WTC11 (cell line): Measurements from ENCODE around the gene DHRSX. TPM values are rescaled to one million over a fixed set of nuclear protein-coding genes. Genes with fewer than 3 reads are reported as not detected.

Experiments
- ATAC-seq: fragments of 200-7000 bp; cut with Tn5 transposase; 2 replicates; pipeline ENCODE4 v1.10.0; 2021; ENCODE audit warnings: mild to moderate bottlenecking, moderate library complexity
- CTCF ChIA-PET: fragments of 300-600 bp; sonication (Branson Sonifier 250); formaldehyde crosslinking; loops from one replicate; lab custom pipeline; 2021; ENCODE audit warnings: antibody characterized with exemption; lab: Charles Lee
- POLR2A ChIA-PET: fragments of 350-600 bp; sonication (Branson Sonifier 250); formaldehyde crosslinking; loops from one replicate; lab custom pipeline; 2021; ENCODE audit warnings: antibody characterized with exemption; lab: Charles Lee
- DNase-seq: peaks from one replicate; pipeline ENCODE4 v3.0.0; 2021; ENCODE audit warnings: low spot score
- H3K27ac Mint-ChIP-seq: 2 replicates; pipeline ENCODE4 v1.8.0; 2021; ENCODE audit warnings: mixed read lengths
- H3K27me3 Mint-ChIP-seq: 2 replicates; pipeline ENCODE4 v1.8.0; 2021; ENCODE audit warnings: low read depth, mild to moderate bottlenecking, moderate library complexity, mixed read lengths
- H3K36me3 Mint-ChIP-seq: 2 replicates; pipeline ENCODE4 v1.8.0; 2021; ENCODE audit warnings: mixed read lengths
- H3K4me1 Mint-ChIP-seq: 2 replicates; pipeline ENCODE4 v1.8.0; 2022; ENCODE audit warnings: mixed read lengths
- H3K4me3 Mint-ChIP-seq: 2 replicates; pipeline ENCODE4 v1.8.0; 2021; ENCODE audit warnings: mild to moderate bottlenecking, moderate library complexity, mixed read lengths
- H3K9me3 Mint-ChIP-seq: 2 replicates; pipeline ENCODE4 v1.8.0; 2021; ENCODE audit warnings: mixed read lengths
- ELF4 ChIP-seq: sonication (generic); formaldehyde crosslinking; IDR thresholded peaks from 2 replicates; pipeline ENCODE4 v1.8.1; 2022; ENCODE audit warnings: low read depth, mild to moderate bottlenecking, moderate library complexity, missing genetic modification reagents
- EMX1 ChIP-seq: fragments of 250-450 bp; sonication (Bioruptor Pico); IDR thresholded peaks from 2 replicates; pipeline ENCODE4 v1.8.0; 2021; ENCODE audit warnings: mild to moderate bottlenecking
- GABPB1 ChIP-seq: sonication (generic); formaldehyde crosslinking; IDR thresholded peaks from 2 replicates; pipeline ENCODE4 v1.8.1; 2023; ENCODE audit warnings: mild to moderate bottlenecking, missing genetic modification reagents
- IRF2 ChIP-seq: sonication (generic); formaldehyde crosslinking; IDR thresholded peaks from 2 replicates; pipeline ENCODE4 v1.8.0; 2022; ENCODE audit warnings: low read depth, missing genetic modification reagents, borderline replicate concordance
- JUN ChIP-seq: sonication (generic); formaldehyde crosslinking; IDR thresholded peaks from 2 replicates; pipeline ENCODE4 v1.8.0; 2023; ENCODE audit warnings: mild to moderate bottlenecking, missing genetic modification reagents
- NFATC4 ChIP-seq: fragments of 250-450 bp; sonication (Bioruptor Pico); IDR thresholded peaks from 2 replicates; pipeline ENCODE4 v1.9.0; 2021; ENCODE audit warnings: mild to moderate bottlenecking
- NFYB ChIP-seq: sonication (generic); formaldehyde crosslinking; conservative IDR thresholded peaks from 2 replicates; pipeline ENCODE4 v1.8.0; 2022; ENCODE audit warnings: low read depth, missing genetic modification reagents
- NR2C2 ChIP-seq: sonication (generic); formaldehyde crosslinking; IDR thresholded peaks from 2 replicates; pipeline ENCODE4 v1.8.0; 2022; ENCODE audit warnings: mild to moderate bottlenecking, missing genetic modification reagents
- OVOL2 ChIP-seq: fragments of 250-450 bp; sonication (Bioruptor Pico); IDR thresholded peaks from 2 replicates; pipeline ENCODE4 v1.9.0; 2021; ENCODE audit warnings: mild to moderate bottlenecking, borderline replicate concordance
- PRRX2 ChIP-seq: fragments of 250-450 bp; sonication (Bioruptor Pico); IDR thresholded peaks from 2 replicates; pipeline ENCODE4 v1.8.0; 2021; ENCODE audit warnings: mild to moderate bottlenecking
- SP1 ChIP-seq: sonication (generic); formaldehyde crosslinking; conservative IDR thresholded peaks from 2 replicates; pipeline ENCODE4 v1.8.1; 2022; ENCODE audit warnings: missing genetic modification reagents
- TP53 ChIP-seq: sonication (generic); formaldehyde crosslinking; IDR thresholded peaks from 2 replicates; pipeline ENCODE4 v1.8.1; 2023; ENCODE audit warnings: mild to moderate bottlenecking, missing genetic modification reagents
- total RNA-seq: library from RNA; stranded (reverse); gene quantifications from 3 replicates; pipeline ENCODE4 v1.2.3, GENCODE V29; 2021
- TF ChIP-seq, protein P1 (sequence below): sonication (generic); formaldehyde crosslinking; IDR thresholded peaks from 2 replicates; pipeline ENCODE4 v1.8.1; 2023; ENCODE audit warnings: mild to moderate bottlenecking, missing genetic modification reagents
- TF ChIP-seq, protein P2 (sequence below): fragments of 250-450 bp; sonication (Bioruptor Pico); IDR thresholded peaks from 2 replicates; pipeline ENCODE4 v1.9.0; 2021; ENCODE audit warnings: mild to moderate bottlenecking, borderline replicate concordance
- TF ChIP-seq, protein P3 (sequence below): sonication (generic); formaldehyde crosslinking; IDR thresholded peaks from 2 replicates; pipeline ENCODE4 v1.8.1; 2022; ENCODE audit warnings: low read depth, mild to moderate bottlenecking, moderate library complexity, missing genetic modification reagents, borderline replicate concordance
- TF ChIP-seq, protein P4 (sequence below): sonication (generic); formaldehyde crosslinking; IDR thresholded peaks from 2 replicates; pipeline ENCODE4 v1.8.0; 2022; ENCODE audit warnings: missing genetic modification reagents
- TF ChIP-seq, protein P5 (sequence below): sonication (generic); formaldehyde crosslinking; IDR thresholded peaks from 2 replicates; pipeline ENCODE4 v1.8.1; 2023; ENCODE audit warnings: mild to moderate bottlenecking, missing genetic modification reagents
- TF ChIP-seq, protein P6 (sequence below): fragments of 250-450 bp; sonication (Bioruptor Pico); conservative IDR thresholded peaks from 2 replicates; pipeline ENCODE4 v1.9.0; 2021; ENCODE audit warnings: mild to moderate bottlenecking

The DHRSX gene
- total RNA-seq, 1 experiment from 2014 or later = 28.2 TPM

DNA sequence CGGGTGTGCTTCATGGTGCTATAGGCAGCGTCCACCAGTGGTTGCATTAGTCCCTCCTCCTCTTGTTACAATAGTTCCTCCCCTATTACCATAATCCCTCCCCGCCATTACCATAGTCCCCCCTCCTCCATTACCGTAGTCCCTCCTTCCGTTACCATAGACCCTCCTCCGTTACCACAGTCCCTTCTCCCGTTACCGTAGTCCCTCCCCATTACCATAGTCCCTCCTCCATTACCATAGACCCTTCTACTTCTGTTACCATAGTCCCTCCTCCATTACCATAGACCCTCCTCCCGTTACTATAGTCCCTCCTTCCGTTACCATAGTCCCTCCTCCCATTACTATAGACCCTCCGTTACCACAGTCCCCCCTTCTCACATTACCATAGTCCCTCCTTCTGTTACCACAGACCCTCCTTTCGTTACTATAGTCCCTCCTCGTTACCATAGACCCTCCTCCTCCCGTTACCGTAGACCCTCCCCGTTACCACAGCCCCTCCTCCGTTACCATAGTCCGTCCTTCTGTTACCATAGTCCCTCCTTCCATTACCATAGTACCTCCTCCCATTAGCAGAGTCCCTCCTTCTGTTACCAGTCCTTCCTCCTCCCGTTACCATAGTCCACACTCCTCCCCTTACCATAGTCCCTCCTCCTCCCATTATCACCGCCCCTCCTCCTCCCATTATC is 129.6 kb downstream of the DHRSX start:
- Mint-ChIP-seq H3K9me3 (no peaks in the 10 kb centered on the region), H3K4me1 (peaks cover 22% of the 10 kb centered on the region), H3K4me3 (no peak overlapping the region), H3K36me3 (peaks cover 7% of the 10 kb centered on the region; the same call in 1 of the 2 replicates)
- peak; percentile 87 for ATAC-seq
- POLR2A ChIA-PET = no interaction called here
- peak; percentile 57 for DNase-seq
- TF ChIP-seq NR2C2 (CRISPR knock-in tag) = no peak
- TF ChIP-seq, protein P1, sequence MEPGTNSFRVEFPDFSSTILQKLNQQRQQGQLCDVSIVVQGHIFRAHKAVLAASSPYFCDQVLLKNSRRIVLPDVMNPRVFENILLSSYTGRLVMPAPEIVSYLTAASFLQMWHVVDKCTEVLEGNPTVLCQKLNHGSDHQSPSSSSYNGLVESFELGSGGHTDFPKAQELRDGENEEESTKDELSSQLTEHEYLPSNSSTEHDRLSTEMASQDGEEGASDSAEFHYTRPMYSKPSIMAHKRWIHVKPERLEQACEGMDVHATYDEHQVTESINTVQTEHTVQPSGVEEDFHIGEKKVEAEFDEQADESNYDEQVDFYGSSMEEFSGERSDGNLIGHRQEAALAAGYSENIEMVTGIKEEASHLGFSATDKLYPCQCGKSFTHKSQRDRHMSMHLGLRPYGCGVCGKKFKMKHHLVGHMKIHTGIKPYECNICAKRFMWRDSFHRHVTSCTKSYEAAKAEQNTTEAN (CRISPR knock-in tag) = no peak
- TF ChIP-seq PRRX2 (CRISPR knock-in tag) = no peak
- TF ChIP-seq, protein P2, sequence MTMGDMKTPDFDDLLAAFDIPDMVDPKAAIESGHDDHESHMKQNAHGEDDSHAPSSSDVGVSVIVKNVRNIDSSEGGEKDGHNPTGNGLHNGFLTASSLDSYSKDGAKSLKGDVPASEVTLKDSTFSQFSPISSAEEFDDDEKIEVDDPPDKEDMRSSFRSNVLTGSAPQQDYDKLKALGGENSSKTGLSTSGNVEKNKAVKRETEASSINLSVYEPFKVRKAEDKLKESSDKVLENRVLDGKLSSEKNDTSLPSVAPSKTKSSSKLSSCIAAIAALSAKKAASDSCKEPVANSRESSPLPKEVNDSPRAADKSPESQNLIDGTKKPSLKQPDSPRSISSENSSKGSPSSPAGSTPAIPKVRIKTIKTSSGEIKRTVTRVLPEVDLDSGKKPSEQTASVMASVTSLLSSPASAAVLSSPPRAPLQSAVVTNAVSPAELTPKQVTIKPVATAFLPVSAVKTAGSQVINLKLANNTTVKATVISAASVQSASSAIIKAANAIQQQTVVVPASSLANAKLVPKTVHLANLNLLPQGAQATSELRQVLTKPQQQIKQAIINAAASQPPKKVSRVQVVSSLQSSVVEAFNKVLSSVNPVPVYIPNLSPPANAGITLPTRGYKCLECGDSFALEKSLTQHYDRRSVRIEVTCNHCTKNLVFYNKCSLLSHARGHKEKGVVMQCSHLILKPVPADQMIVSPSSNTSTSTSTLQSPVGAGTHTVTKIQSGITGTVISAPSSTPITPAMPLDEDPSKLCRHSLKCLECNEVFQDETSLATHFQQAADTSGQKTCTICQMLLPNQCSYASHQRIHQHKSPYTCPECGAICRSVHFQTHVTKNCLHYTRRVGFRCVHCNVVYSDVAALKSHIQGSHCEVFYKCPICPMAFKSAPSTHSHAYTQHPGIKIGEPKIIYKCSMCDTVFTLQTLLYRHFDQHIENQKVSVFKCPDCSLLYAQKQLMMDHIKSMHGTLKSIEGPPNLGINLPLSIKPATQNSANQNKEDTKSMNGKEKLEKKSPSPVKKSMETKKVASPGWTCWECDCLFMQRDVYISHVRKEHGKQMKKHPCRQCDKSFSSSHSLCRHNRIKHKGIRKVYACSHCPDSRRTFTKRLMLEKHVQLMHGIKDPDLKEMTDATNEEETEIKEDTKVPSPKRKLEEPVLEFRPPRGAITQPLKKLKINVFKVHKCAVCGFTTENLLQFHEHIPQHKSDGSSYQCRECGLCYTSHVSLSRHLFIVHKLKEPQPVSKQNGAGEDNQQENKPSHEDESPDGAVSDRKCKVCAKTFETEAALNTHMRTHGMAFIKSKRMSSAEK (CRISPR knock-in tag) = no peak
- no peak for TF ChIP-seq ELF4
- TF ChIP-seq, protein P3, sequence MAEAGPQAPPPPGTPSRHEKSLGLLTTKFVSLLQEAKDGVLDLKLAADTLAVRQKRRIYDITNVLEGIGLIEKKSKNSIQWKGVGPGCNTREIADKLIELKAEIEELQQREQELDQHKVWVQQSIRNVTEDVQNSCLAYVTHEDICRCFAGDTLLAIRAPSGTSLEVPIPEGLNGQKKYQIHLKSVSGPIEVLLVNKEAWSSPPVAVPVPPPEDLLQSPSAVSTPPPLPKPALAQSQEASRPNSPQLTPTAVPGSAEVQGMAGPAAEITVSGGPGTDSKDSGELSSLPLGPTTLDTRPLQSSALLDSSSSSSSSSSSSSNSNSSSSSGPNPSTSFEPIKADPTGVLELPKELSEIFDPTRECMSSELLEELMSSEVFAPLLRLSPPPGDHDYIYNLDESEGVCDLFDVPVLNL (CRISPR knock-in tag) = no peak
- TF ChIP-seq NFYB = no peak
- TF ChIP-seq EMX1 (CRISPR knock-in tag) = no peak
- no peak for TF ChIP-seq TP53
- no peak for TF ChIP-seq JUN
- TF ChIP-seq NFATC4 = no peak
- TF ChIP-seq, all 79 proteins: peak for 0
- Mint-ChIP-seq H3K27ac (peak overlapping the region; percentile 20; the same call in 1 of the 2 replicates), H3K27me3 (no peaks in the 10 kb centered on the region)
- CTCF ChIA-PET = no interaction called here

DNA sequence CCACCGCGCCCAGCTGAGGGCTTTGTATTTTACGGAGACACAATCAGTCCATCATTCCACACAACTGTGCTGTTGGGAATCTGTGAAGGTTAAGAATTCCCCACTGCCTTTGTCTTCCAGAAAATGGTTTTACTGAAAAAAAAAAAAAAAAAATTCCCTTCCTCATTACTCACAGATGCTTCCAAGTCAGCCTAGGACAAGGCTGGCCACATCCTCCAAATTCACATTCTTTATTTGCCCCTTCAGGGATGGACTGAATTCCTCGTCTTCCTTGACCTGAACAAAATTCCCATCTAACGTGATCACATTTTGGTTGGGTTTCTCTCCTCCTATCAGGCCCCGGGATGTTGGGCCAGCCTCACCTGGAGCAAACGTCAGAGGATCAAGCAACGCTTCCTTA is 130.3 kb downstream of the DHRSX start:
- POLR2A ChIA-PET = no interaction called here
- Mint-ChIP-seq H3K4me1 (peaks cover 22% of the 10 kb centered on the region), H3K27me3 (no peaks in the 10 kb centered on the region), H3K9me3 (peaks cover under 1% of the 10 kb centered on the region; the same call in 1 of the 2 replicates), H3K27ac (peak overlapping the region; percentile 70; the same call in 1 of the 2 replicates), H3K36me3 (peaks cover 7% of the 10 kb centered on the region; the same call in 1 of the 2 replicates), H3K4me3 (no peak overlapping the region)
- DNase-seq (no peak), ATAC-seq (no peak)
- CTCF ChIA-PET = no interaction called here
- TF ChIP-seq GABPB1 (CRISPR knock-in tag) (no peak), OVOL2 (no peak), IRF2 (CRISPR knock-in tag) (no peak), JUN (no peak), SP1 (CRISPR knock-in tag) (no peak)
- TF ChIP-seq, protein P4, sequence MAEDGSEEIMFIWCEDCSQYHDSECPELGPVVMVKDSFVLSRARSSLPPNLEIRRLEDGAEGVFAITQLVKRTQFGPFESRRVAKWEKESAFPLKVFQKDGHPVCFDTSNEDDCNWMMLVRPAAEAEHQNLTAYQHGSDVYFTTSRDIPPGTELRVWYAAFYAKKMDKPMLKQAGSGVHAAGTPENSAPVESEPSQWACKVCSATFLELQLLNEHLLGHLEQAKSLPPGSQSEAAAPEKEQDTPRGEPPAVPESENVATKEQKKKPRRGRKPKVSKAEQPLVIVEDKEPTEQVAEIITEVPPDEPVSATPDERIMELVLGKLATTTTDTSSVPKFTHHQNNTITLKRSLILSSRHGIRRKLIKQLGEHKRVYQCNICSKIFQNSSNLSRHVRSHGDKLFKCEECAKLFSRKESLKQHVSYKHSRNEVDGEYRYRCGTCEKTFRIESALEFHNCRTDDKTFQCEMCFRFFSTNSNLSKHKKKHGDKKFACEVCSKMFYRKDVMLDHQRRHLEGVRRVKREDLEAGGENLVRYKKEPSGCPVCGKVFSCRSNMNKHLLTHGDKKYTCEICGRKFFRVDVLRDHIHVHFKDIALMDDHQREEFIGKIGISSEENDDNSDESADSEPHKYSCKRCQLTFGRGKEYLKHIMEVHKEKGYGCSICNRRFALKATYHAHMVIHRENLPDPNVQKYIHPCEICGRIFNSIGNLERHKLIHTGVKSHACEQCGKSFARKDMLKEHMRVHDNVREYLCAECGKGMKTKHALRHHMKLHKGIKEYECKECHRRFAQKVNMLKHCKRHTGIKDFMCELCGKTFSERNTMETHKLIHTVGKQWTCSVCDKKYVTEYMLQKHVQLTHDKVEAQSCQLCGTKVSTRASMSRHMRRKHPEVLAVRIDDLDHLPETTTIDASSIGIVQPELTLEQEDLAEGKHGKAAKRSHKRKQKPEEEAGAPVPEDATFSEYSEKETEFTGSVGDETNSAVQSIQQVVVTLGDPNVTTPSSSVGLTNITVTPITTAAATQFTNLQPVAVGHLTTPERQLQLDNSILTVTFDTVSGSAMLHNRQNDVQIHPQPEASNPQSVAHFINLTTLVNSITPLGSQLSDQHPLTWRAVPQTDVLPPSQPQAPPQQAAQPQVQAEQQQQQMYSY (CRISPR knock-in tag) = no peak
- TF ChIP-seq, protein P5, sequence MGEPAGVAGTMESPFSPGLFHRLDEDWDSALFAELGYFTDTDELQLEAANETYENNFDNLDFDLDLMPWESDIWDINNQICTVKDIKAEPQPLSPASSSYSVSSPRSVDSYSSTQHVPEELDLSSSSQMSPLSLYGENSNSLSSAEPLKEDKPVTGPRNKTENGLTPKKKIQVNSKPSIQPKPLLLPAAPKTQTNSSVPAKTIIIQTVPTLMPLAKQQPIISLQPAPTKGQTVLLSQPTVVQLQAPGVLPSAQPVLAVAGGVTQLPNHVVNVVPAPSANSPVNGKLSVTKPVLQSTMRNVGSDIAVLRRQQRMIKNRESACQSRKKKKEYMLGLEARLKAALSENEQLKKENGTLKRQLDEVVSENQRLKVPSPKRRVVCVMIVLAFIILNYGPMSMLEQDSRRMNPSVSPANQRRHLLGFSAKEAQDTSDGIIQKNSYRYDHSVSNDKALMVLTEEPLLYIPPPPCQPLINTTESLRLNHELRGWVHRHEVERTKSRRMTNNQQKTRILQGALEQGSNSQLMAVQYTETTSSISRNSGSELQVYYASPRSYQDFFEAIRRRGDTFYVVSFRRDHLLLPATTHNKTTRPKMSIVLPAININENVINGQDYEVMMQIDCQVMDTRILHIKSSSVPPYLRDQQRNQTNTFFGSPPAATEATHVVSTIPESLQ (CRISPR knock-in tag) = no peak
- TF ChIP-seq, protein P6, sequence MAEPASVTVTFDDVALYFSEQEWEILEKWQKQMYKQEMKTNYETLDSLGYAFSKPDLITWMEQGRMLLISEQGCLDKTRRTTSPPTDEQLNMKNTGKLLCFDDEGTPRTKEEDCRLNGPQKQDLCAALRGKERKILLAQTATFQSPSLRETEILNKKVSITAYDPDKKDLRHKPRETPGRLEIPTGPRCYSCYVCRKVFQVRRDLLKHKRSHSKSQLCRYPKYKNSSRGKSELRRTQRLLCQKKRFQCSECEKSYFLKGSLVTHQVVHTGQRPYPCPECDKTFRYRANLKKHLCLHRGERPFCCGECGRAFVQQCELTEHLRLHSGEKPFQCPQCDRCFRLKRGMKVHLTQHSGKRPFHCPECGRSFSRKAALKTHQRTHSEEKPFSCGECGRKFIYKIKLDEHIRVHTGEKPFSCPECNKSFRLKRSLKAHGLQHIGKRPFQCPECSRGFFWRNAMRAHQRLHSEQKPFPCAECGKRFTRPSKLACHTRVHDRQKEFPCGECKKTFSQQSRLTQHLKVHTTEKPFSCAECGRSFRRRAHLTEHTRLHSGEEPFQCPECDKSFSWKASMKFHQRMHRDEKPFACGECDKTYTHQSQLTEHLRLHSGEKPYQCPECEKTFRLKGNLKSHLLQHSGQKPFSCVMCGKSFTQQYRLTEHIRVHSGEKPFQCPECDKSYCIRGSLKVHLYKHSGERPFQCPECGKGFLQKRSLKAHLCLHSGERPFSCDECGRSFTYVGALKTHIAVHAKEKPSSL (CRISPR knock-in tag) = no peak
